Measurements from ENCODE around the gene NFATC2. TPM values are rescaled to one million over a fixed set of nuclear protein-coding genes. Genes with fewer than 3 reads are reported as not detected.
A peak's percentile ranks its signal among the peaks of the same experiment; 100 is the strongest.

NFATC2 gene
- total and polyA plus RNA-seq, 7 donors, result 1.4 to 16.9 (median 5.0) TPM

DNA sequence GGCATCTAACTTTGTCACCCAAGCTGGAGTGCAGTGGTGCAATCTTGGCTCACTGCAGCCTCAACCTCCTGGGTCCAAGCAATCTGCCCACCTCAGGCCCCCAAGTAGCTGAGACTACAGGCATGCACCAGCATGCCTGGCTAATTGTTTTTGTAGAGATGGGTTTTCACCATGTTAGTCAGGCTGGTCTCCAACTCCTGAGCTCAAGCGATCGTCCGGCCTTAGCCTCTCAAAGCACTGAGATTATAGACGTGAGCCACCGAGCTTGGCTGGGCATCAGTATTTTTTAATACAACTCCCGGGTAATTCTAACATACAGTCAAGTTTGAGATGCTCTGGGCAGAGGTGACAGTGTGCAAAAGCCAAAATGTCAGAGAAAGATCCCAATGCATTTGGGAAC is 73.5 kb downstream of the NFATC2 start:
- intact Hi-C loops (cut with DNase I), result no loop called here
- 94 to 95% methylated on average over 6 of the region's 6 CpGs for WGBS, 2 donors
- TF ChIP-seq POLR2AphosphoS5 (IDR thresholded peaks at IDR 0.05) (no peak), POLR2A (IDR thresholded peaks at IDR 0.05) (no peak)
- TF ChIP-seq, protein P1, sequence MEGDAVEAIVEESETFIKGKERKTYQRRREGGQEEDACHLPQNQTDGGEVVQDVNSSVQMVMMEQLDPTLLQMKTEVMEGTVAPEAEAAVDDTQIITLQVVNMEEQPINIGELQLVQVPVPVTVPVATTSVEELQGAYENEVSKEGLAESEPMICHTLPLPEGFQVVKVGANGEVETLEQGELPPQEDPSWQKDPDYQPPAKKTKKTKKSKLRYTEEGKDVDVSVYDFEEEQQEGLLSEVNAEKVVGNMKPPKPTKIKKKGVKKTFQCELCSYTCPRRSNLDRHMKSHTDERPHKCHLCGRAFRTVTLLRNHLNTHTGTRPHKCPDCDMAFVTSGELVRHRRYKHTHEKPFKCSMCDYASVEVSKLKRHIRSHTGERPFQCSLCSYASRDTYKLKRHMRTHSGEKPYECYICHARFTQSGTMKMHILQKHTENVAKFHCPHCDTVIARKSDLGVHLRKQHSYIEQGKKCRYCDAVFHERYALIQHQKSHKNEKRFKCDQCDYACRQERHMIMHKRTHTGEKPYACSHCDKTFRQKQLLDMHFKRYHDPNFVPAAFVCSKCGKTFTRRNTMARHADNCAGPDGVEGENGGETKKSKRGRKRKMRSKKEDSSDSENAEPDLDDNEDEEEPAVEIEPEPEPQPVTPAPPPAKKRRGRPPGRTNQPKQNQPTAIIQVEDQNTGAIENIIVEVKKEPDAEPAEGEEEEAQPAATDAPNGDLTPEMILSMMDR (IDR thresholded peaks at IDR 0.05), result no peak
- no peak for DNase-seq
- no peak overlapping the region for H3K27ac ChIP-seq
- H3K36me3 ChIP-seq, result no peaks in the 10 kb centered on the region
- no peaks in the 10 kb centered on the region for H3K9me3 ChIP-seq
- no peak overlapping the region for H3K4me3 ChIP-seq
- H3K27me3 ChIP-seq, result no peaks in the 10 kb centered on the region
- peaks cover 0 to 14% (median 4%) of the 10 kb centered on the region in 4 donors for H3K4me1 ChIP-seq

DNA sequence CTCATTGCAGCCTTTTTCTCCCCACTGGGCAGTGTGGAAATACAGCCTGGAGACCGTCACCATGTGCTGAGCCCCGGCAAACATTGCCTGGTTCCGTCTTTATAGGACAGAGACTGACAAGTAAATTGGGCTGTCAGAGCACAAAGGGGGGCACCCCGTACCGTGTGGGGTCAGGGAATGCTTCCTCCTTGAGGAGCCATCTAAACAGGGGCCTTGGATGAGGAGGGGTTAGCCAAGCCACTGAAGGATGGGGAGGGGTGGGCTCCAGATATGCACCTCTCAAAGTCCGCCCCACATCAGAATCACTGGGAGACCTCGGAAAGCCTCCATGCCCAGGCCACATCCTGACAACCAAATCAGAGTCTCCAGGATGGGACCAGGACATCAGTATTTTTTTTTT is 73.9 kb downstream of the NFATC2 start:
- Histone ChIP-seq H3K27me3 (no peaks in the 10 kb centered on the region), H3K27ac (no peak overlapping the region), H3K4me3 (no peak overlapping the region), H3K36me3 (no peaks in the 10 kb centered on the region), H3K9me3 (no peaks in the 10 kb centered on the region), H3K4me1 (peaks cover 0 to 17% (median 4%) of the 10 kb centered on the region in 4 donors)
- WGBS, 2 donors, result 90 to 93% methylated on average over 7 of the region's 7 CpGs
- intact Hi-C loops (cut with DNase I), result no loop called here
- DNase-seq, result no peak
- TF ChIP-seq POLR2AphosphoS5 (IDR thresholded peaks at IDR 0.05) (no peak), EP300 (IDR thresholded peaks at IDR 0.05) (no peak)
- TF ChIP-seq, protein P1 (IDR thresholded peaks at IDR 0.05), result no peak

DNA sequence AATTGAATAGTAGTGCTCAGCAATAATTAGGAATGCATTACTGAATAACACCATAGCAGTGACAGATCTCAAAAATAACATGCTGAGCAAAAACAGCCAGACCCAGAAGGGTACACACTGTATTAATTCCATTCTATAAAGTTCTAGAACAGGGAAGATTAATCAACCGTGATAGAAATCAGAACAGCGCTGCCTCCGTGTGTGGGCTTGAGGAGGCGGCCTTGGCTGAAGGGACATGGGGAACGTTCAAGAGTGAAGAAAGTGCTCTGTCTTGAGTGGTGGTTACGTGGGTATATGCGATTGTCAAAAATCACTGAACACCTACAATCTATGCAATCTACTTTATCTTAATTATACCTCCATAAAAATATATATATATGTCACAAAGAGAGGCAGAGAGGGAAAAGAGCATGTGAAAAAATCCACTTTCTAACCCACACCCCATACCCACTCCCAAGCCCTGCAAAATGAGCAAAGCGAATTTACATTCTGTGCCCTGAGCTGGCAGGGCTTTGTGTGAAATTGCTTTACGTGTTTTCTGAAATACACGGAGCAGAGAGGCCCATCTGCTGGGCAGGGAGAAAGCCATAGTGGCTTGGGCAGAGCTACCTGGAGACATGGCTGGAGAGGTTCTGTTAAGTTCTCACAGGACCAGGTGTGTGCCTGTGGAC is 74.4 kb downstream of the NFATC2 start:
- WGBS, 2 donors, result 60 to 86% methylated on average over 10 of the region's 10 CpGs
- no peak overlapping the region for H3K4me3 ChIP-seq
- H3K36me3 ChIP-seq, result no peaks in the 10 kb centered on the region
- H3K9me3 ChIP-seq, result no peaks in the 10 kb centered on the region
- intact Hi-C loops (cut with DNase I), result no loop called here
- no peak overlapping the region for H3K27ac ChIP-seq
- TF ChIP-seq POLR2A (IDR thresholded peaks at IDR 0.05), result no peak
- no peak for TF ChIP-seq EP300 (IDR thresholded peaks at IDR 0.05)
- TF ChIP-seq POLR2AphosphoS5 (IDR thresholded peaks at IDR 0.05), result peak in 1 of 4 donors; percentile 13
- TF ChIP-seq, protein P1 (IDR thresholded peaks at IDR 0.05), result no peak
- no peaks in the 10 kb centered on the region for H3K27me3 ChIP-seq
- peaks cover 0 to 22% (median 10%) of the 10 kb centered on the region in 4 donors for H3K4me1 ChIP-seq
- DNase-seq, result no peak

DNA sequence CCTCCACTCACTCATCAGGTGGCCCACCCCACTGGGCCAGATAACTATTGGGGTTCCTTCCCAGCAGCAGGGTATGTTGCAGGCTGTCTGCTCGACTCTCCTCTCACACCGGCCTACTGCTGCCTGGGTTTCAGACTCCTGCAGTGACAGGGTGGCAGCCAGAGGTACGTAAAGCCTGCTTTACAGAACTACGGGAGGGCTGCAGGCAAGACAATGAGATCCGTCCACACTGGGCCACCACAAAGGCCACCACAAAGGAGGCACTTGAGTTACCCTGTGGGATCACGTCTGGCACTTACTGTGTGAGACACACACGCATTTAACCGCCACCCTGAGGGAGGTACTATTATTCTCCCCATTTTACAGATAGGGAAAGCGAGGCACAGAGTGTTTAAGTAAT is 78.5 kb downstream of the NFATC2 start:
- no peaks in the 10 kb centered on the region for H3K36me3 ChIP-seq
- no peaks in the 10 kb centered on the region for H3K9me3 ChIP-seq
- no peak overlapping the region for H3K4me3 ChIP-seq
- TF ChIP-seq, protein P1 (IDR thresholded peaks at IDR 0.05), result no peak
- TF ChIP-seq POLR2AphosphoS5 (IDR thresholded peaks at IDR 0.05) (no peak), POLR2A (IDR thresholded peaks at IDR 0.05) (no peak), EP300 (IDR thresholded peaks at IDR 0.05) (no peak)
- H3K4me1 ChIP-seq, result peaks cover 0 to 16% (median 12%) of the 10 kb centered on the region in 4 donors
- DNase-seq, result no peak
- no peak overlapping the region for H3K27ac ChIP-seq
- intact Hi-C loops (cut with DNase I), result loop anchor here (5.0 kb wide), 1 partner anchor 78 kb away; the partner anchor contains the start of gene NFATC2
- H3K27me3 ChIP-seq, result no peaks in the 10 kb centered on the region
- 83 to 90% methylated on average over 9 of the region's 9 CpGs for WGBS, 2 donors
